Endothelial cell of umbilical vein (primary cell): ENCODE results near the gene PXMP4. TPM values are rescaled to one million over a fixed set of nuclear protein-coding genes. Genes with fewer than 3 reads are reported as not detected.

Experiments used
- BruUV-seq: library from RNA; stranded (reverse); fragments of 400-500 nt; replicated peaks from 2 replicates; lab custom pipeline; 2021; lab: Mats Ljungman, UMichigan
- CTCF ChIA-PET: fragments of 300-600, 350-600 bp; sonication (Branson Sonifier 250); formaldehyde crosslinking; loops from one replicate; lab custom pipeline; 2021; ENCODE audit warnings: antibody characterized with exemption, inconsistent platforms; lab: Charles Lee
- POLR2A ChIA-PET: fragments of 300-600, 350-600 bp; sonication (Branson Sonifier 250); formaldehyde crosslinking; loops from one replicate; lab custom pipeline; 2021; ENCODE audit warnings: antibody characterized with exemption, inconsistent platforms; lab: Charles Lee
- DNase-seq: peaks from one replicate; pipeline ENCODE4 v3.0.0-alpha.2; 2011; ENCODE audit warnings: low read depth, low spot score
- FAIRE-seq: peaks from 2 replicates; lab custom pipeline; 2011; peaks lifted over from hg19 to GRCh38; lab: Jason Lieb, UNC
- H2AFZ ChIP-seq: 2 replicates; pipeline ENCODE4 v1.6.0; 2012; ENCODE audit warnings: low read depth, low read length, control low read depth, inconsistent platforms
- H3K27ac ChIP-seq: 2 replicates; pipeline ENCODE4 v1.5.1; 2011; ENCODE audit warnings: low read depth, mild to moderate bottlenecking, control low read depth, low read length, moderate library complexity; ENCODE audit not compliant: insufficient read depth
- H3K27me3 ChIP-seq, 2 experiments: 2 replicates each; pipeline versions ENCODE4 v1.6.0 to v1.6.1; 2011; ENCODE audit warnings: low read length in 2 of 2, mixed read lengths in 1 of 2; ENCODE audit not compliant: control insufficient read depth in 2 of 2, insufficient read depth in 2 of 2
- H3K36me3 ChIP-seq, 2 experiments: 2 replicates in 1 of 2; 3 replicates in 1 of 2; pipeline ENCODE4 v1.5.1; 2011; ENCODE audit warnings: low read length in 2 of 2, mild to moderate bottlenecking in 1 of 2, moderate library complexity in 1 of 2; ENCODE audit not compliant: control insufficient read depth in 2 of 2, insufficient read depth in 2 of 2; ENCODE audit errors: extremely low read depth in 1 of 2
- H3K4me1 ChIP-seq: 3 replicates; pipeline ENCODE4 v1.5.1; 2011; ENCODE audit warnings: mild to moderate bottlenecking, low read length; ENCODE audit not compliant: control insufficient read depth, insufficient read depth; ENCODE audit errors: extremely low read depth
- H3K4me2 ChIP-seq: 2 replicates; pipeline ENCODE4 v1.6.1; 2011; ENCODE audit warnings: low read length, control low read depth, mixed read lengths; ENCODE audit not compliant: insufficient read depth
- H3K4me3 ChIP-seq, 3 experiments: fragments of 200-600 bp in 1 of 3; sonication (generic), shearing (Covaris generic) in 1 of 3; replicated peaks in 1 of 3; 2 replicates each; pipeline ENCODE4 v1.5.1; 2011 to 2016; ENCODE audit warnings: control low read depth in 3 of 3, low read length in 3 of 3, mild to moderate bottlenecking in 2 of 3, inconsistent platforms in 1 of 3, low read depth in 1 of 3, moderate library complexity in 1 of 3; ENCODE audit not compliant: insufficient read depth in 1 of 3
- H3K79me2 ChIP-seq: 2 replicates; pipeline ENCODE4 v1.6.0; 2012; ENCODE audit warnings: low read length, inconsistent platforms; ENCODE audit not compliant: control insufficient read depth, insufficient read depth
- H3K9ac ChIP-seq: replicated peaks from 2 replicates; pipeline ENCODE3; 2011; ENCODE audit warnings: low read length, control low read depth; ENCODE audit not compliant: insufficient read depth; ENCODE audit errors: extremely low read depth
- H3K9me1 ChIP-seq: replicated peaks from 3 replicates; pipeline ENCODE4 v1.6.0; 2011; ENCODE audit warnings: mild to moderate bottlenecking, low read length; ENCODE audit not compliant: control insufficient read depth, insufficient read depth; ENCODE audit errors: extremely low read depth
- H3K9me3 ChIP-seq: replicated peaks from 2 replicates; pipeline ENCODE4 v1.5.1; 2012; ENCODE audit warnings: low read length, inconsistent platforms; ENCODE audit not compliant: control insufficient read depth, insufficient read depth
- H4K20me1 ChIP-seq: replicated peaks from 2 replicates; pipeline ENCODE3; 2011; ENCODE audit warnings: mild to moderate bottlenecking, low read length; ENCODE audit not compliant: control insufficient read depth, insufficient read depth; ENCODE audit errors: extremely low read depth
- CTCF ChIP-seq, 2 donors: IDR thresholded peaks; 1 replicate in 1 of 2; 2 replicates in 1 of 2; pipeline ENCODE4 v1.5.1; 2011; ENCODE audit warnings: low read length in 2 of 2, mild to moderate bottlenecking in 2 of 2, moderate library complexity in 2 of 2, control low read depth in 1 of 2, inconsistent platforms in 1 of 2, low read depth in 1 of 2; ENCODE audit not compliant: insufficient read depth in 1 of 2; ENCODE audit errors: extremely low read depth in 1 of 2
- EZH2 ChIP-seq: IDR thresholded peaks from 2 replicates; pipeline ENCODE4 v1.6.1; 2012; ENCODE audit warnings: borderline replicate concordance, low read depth, mild to moderate bottlenecking, moderate library complexity, low read length, inconsistent platforms; ENCODE audit not compliant: severe bottlenecking
- FOS ChIP-seq: IDR thresholded peaks from 2 replicates; pipeline ENCODE4 v1.6.1; 2011; ENCODE audit warnings: mild to moderate bottlenecking, low read length, moderate library complexity, borderline replicate concordance; ENCODE audit not compliant: insufficient read depth
- GATA2 ChIP-seq: IDR thresholded peaks from 2 replicates; pipeline ENCODE4 v1.7.0; 2011; ENCODE audit warnings: low read depth, mild to moderate bottlenecking, moderate library complexity, mixed read lengths, low read length; ENCODE audit not compliant: insufficient read length, insufficient read depth
- MYC ChIP-seq: IDR thresholded peaks from one replicate; pipeline ENCODE4 v1.6.1; 2011; ENCODE audit warnings: mild to moderate bottlenecking, low read depth, low read length
- POLR2A ChIP-seq: IDR thresholded peaks from 2 replicates; pipeline ENCODE4 v1.6.1; 2012; ENCODE audit warnings: low read depth, mild to moderate bottlenecking, control low read depth, low read length
- POLR2AphosphoS5 ChIP-seq: IDR thresholded peaks from 2 replicates; pipeline ENCODE4 v1.6.1; 2012; ENCODE audit warnings: low read depth, mild to moderate bottlenecking, control low read depth, low read length, moderate library complexity; ENCODE audit not compliant: insufficient read depth
- dilution Hi-C: fragments of 300-500 bp; cut with MboI; formaldehyde crosslinking; loops from one replicate; pipeline ENCODE4 v1.15.0; 2019; ENCODE audit warnings: low sequenced_read_pairs; ENCODE audit not compliant: extremely low pct_ligation_motif_present
- intact Hi-C: fragments of 100-400 bp; cut with micrococcal nuclease; formaldehyde crosslinking; loops from one replicate; pipeline ENCODE4 v1.10.0; 2022
- polyA plus RNA-seq, 4 experiments: library from polyadenylated mRNA; depleted of rRNA in 3 of 4; stranded (reverse) in 3 of 4; unstranded in 1 of 4; fragments of >200 nt; gene quantifications; 2 replicates each; pipeline versions ENCODE4 v1.2.1 to v1.2.3, GENCODE V29; 2011 to 2012; ENCODE audit warnings: missing spikeins in 1 of 4
- total RNA-seq: library from RNA; stranded (reverse); gene quantifications from 2 replicates; pipeline ENCODE4 v1.2.3, GENCODE V29; 2021
- TF ChIP-seq, protein P1 (sequence below): IDR thresholded peaks from 2 replicates; pipeline ENCODE4 v1.6.1; 2011; ENCODE audit not compliant: insufficient read depth, insufficient read length

PXMP4 gene
- total and polyA plus RNA-seq, 2 donors (not counting 3 experiments of a cell fraction or from before 2014, with no cell fraction given) = 6.9 to 8.5 TPM

DNA sequence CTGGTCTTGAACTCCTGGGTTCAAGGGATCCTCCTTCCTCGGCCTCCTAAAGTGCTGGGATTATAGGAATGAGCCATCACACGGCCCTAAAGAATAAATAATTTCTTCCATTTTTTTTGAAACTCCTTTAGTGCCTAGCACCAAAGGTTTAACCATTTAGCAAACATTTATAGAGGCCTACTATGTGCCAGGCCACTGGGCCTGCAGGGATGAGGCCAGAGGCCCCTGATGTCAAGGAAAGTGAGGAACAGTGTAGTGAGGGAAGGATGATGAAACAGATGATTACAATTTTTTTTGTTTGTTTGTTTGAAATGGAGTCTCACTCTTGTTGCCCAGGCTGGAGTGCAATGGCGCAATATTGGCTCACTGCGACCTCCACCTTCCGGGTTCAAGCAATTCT is 45.5 kb upstream of the PXMP4 start:
- no peaks in the 10 kb centered on the region for H3K27me3 ChIP-seq
- no peak overlapping the region for H3K27ac ChIP-seq
- no peaks in the 10 kb centered on the region for H3K4me1 ChIP-seq
- H3K9me1 ChIP-seq = no peaks in the 10 kb centered on the region
- DNase-seq (no peak), FAIRE-seq (no peak)
- TF ChIP-seq EZH2 (no peak), MYC (no peak), POLR2A (no peak), GATA2 (no peak), CTCF (IDR thresholded peaks at IDR 0.05; ENCODE audit: extremely low read depth in 1 of 2, insufficient read depth in 1 of 2, low read depth in 1 of 2, low read length in 2 of 2) (no peak), POLR2AphosphoS5 (no peak), FOS (no peak)
- TF ChIP-seq, protein P1, sequence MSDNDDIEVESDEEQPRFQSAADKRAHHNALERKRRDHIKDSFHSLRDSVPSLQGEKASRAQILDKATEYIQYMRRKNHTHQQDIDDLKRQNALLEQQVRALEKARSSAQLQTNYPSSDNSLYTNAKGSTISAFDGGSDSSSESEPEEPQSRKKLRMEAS = no peak
- dilution Hi-C loops (no loop called here), intact Hi-C loops (no loop called here)
- H2AFZ ChIP-seq = no peak overlapping the region
- no peaks in the 10 kb centered on the region for H3K9me3 ChIP-seq
- CTCF ChIA-PET = no interaction called here
- BruUV-seq = no TSS peak
- no peak overlapping the region for H3K9ac ChIP-seq
- H3K4me3 ChIP-seq = no peak overlapping the region
- POLR2A ChIA-PET = no interaction called here
- H3K36me3 ChIP-seq = peaks cover 0 to 1% of the 10 kb centered on the region in 2 experiments
- H4K20me1 ChIP-seq = no peaks in the 10 kb centered on the region
- H3K4me2 ChIP-seq = no peak overlapping the region
- H3K79me2 ChIP-seq = no peaks in the 10 kb centered on the region
